DMS153 (cell line): Measurements from ENCODE around the gene CDRT4.

Experiments used
- DNase-seq: peaks from one replicate; lab custom pipeline; 2025; lab: John Stamatoyannopoulos, UW

Gene CDRT4

DNA sequence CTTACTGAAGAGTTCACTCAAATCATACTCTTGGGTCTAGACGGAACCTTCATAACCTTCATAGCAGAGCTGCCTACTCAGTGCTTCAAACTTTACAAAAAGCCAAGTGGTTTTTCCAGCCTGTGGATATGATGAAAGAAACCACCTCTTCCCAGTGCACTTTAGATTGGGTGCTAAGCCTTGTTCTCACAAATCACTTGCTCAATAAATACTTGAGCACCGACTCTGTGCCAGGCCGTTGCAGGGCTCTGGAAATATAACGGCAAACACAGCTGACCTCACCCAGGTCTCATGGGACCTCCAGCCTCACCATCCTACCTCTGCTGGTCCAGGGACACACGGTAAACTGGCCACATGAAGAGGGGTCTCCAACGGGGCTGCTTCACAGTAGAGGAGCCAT is 35.7 kb downstream of the CDRT4 start:
- no peak for DNase-seq

DNA sequence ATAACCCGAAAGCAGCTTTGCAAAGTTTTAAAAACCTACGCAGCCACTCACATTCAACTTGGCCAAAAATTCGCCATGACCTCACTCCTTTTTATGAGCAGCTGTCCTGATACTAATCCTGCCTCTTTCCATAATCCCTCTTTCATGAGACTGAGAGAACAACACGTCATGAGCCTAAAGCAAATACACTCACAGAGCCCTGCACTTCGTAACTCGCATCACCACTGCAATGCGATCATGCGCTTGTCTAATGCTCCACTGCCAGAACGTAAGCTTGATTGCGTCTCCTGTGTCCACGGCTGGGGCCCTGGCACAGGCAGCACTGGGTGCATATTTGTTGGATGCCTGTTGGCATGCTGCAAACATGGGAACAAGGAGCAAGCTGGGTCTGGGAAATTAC is 36.2 kb downstream of the CDRT4 start:
- no peak for DNase-seq

DNA sequence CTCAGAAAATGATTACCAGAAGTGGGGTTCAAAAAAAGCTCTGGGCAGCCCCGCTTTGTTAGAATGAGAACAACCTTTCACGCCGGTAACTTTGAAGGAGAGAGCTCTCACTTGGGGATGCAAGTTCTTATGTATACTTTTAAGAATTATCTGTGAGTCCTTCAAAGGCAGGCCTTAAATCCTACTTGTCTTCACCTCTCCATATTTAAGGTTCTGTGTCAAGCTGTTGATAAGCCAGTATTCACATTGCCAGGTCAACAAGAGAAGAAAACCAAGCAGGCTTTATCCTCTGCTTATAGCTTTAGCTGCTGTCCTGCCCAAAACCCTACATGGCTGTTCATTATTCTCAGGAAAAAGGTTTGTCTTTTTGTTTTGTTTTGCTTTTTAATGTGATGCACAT is 42.9 kb downstream of the CDRT4 start:
- DNase-seq: no peak

DNA sequence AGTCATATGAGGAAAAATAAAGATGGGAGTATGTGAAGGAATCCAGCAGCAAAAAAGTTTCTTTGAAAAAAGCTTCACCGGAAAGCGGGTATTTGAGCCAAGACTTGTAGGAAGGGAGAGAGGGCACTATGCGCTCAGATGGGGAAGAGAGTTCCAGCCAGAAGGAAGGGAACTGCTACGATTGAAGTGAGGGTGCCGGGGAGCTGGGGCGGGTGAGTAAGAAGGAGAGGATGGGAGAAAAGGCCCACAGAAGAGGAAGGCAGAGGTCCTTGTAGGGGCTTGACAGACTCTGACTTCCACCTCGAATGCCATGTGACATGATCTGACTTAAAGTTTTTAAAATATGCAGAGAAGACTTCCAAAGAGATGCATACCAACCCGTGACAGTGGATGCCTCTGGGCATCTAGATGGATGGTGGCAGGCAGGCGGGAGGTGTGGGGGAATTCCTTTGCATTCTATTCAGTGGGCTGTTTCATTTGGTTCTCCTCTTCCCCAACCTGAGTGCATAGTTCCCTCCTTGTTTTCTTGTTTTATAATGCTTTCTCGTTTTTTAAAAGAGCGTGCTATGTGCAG is 44.9 kb downstream of the CDRT4 start:
- DNase-seq: no peak

DNA sequence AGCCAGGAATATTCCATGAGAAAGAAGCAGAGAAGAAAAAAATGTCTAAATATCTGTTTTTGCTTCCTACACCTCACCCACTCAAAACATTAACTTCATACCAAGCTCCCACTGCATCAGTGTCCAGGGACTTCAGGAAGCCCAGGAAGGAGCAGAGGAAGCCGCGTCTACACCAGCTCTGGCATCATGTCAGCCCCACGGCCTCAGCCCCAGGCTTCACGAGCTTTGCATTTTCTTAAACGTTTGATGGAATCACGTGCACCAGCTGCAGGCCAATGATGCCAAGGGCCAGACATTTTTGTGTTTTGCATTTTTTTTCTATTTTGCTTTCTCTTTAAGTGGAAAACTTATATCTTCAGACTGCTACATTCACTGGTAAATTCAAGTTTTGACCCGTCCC is 48.6 kb downstream of the CDRT4 start:
- no peak for DNase-seq

DNA sequence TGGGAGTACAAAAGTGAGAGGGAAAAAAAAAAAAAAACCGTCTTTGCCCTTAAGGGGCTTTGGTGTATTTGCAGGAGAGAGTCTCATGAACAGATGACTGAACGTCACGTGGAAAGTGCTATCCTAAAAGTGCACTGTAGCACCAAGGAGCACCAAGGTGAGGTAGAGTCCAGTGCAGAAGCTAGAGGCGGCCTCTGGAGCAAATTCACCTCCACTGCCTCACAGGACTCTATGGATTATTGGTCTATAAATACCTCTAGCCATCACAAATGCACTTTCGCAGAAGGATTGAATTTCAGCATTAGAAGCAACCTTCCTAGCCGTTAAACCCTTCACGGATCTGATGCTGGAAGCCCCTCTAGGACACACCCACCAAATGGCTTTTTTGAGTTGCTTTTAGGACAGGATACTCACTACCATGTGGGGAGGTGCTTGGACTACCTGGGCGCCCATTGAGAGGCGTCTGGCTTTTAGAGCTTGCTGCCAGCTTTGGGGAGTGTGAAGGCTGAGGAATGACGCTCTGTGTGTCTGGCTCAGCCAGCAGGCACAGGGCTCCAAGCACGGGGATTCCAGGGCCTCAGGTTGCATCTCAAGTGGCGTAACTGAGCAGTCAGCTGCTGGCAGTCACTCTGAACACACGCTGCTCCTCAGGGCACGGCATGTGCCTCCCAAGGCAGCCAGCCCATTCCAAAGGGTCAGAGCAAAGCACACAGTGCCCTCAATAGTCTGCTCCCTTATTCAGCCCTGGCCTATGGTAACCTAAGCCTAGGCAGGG is 52.7 kb downstream of the CDRT4 start:
- DNase-seq: no peak

DNA sequence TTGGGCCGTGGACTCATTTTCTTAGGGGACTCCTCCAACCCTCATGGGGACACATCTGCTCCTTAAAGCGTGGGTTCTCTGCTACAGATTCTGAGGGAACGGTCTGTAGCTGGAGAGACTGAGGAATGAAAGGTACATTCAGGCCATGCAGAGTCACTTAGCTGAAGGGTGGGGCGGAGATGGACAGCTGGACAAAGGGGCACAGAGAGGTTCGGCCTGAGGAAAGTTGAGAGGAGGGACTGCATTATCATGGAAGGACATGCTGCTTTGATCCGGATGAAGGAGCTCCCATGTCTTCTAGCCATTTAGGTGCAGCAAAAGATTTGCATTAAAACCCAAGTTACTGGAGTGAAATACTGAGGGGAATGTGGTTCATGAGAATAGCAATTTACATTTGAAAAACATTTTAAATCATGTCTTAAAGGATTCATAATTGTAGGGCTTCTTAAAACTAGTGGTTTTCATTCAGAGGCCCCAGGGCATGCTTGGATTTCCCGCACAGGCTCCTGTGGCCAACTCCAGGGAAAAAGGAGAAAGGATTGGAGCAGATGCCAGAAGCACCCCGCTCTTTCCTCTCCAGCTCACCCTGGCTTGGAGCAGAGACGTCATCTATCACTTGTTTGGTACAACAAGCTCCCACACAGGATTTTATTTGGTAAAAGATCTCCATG is 54.2 kb downstream of the CDRT4 start:
- no peak for DNase-seq

DNA sequence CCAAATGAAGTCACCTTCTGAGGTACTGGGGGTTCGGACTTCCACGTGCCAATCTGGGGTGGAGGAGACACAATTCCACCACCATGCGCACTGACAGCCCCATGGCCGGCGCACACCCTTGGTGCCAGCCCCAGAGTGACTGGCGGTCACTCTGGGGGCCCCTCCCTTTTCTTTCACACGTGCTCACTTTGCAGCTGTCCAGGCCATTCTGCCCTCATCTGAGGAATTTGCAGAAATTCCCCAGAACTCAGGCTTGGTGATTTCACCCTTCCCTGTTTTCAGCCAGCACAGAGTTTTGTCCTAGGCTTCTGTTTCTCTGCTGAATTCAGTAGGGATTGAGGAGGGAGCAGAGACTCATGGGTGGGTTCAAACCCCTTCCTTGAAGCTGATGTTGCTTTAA is 54.8 kb downstream of the CDRT4 start:
- DNase-seq: no peak

DNA sequence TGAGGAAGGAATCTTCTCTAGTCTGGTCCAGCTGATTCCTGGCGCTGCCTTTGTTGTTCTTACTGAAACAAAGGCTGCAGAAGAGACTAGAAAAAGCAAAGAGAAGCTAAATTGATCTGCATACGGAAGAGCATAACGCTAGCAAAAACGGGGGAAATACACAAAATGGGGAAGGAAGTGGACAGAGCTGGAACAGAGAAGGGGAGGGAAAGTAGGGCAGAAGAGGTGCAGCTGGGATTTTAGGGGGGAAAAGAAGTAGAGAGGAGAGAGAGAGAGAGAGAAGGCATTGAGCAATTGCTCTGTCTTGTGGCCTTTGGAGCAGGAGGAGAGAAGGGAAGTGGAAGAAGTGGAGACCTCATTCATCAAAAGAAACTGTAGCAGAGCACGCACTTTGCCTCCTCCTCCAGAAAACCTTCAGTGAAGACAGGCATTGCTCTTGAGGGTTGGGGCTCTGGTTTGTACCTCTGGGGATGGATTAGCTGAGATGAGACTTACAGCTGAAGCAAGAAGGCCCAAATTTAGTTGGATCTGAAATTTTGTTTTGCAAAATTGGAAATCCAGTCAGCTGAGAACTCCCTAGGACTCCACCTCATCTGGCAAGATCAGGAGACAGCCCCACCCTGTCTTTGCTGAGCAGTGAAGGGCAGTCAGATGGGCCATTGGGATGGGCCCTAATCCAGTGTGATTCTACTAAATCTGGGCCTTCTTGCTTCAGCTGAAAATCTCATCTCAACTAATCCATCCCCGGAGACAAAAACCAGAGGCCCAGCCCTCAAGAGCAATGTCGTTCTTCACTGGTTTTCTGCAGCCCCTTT is 55.8 kb downstream of the CDRT4 start:
- DNase-seq: no peak

DNA sequence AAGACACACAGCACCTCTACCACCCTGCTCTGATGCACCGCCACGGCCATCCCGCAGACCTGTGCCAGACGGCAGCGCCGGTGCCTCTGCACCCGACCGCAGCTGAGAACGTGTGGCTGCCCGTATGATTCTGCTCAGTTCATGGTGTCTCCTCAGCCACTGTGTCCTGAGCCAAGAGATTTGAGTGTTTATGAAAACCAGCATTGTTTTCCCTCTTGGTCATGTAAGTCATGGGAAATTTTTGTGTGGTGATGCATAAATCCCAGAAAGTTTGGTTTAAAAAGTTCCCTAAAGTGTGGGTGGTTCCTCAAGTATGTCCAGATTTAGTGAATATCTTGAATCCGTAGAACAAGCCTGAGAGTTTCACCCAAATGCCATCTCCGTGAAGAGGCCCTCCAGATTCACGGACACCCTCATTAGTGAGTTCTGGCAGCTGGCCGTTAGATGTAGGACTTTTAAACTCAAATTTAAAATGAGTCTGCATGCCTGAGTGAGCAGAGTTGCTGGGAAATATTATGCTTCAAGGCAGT is 57.6 kb downstream of the CDRT4 start:
- DNase-seq: no peak

DNA sequence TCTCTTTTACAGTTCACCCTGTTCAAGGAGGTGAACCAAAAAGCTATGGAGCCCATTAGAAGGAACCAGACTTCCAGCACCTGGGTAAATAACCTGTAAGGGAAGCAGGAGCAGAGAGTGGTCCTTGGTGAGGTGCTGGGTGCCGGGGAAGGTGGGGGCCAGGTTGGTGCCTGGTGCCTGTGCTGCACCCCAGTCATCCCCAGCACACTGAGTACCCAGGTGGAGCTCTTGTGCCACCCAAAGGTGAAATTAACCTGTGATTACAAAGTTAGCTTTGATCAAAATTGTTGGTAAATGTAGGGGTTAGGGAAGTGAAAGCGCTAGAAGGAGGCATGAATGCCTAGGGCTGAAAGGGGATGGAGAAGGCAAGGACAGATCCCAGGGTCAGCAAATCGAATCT is 58.6 kb downstream of the CDRT4 start:
- no peak for DNase-seq

DNA sequence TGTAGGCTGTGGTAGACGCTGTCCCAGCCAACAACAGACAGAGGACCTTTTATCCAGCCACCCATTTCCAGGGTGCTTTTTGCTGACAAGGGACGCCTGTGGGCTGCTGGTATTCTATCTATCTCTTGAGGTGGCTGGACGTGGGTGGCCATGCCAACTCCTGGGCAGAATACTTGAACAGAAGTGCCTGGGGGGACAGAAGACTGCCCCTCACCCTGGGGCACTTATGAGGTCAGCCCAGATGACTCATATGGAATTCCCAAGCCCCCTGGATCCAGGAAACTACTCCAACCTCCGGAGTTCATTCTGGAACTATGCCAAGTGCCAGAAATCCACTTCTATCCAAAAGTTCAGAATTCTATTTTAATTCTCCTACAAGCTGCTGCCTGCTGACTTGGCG is 61.3 kb downstream of the CDRT4 start:
- DNase-seq: no peak

DNA sequence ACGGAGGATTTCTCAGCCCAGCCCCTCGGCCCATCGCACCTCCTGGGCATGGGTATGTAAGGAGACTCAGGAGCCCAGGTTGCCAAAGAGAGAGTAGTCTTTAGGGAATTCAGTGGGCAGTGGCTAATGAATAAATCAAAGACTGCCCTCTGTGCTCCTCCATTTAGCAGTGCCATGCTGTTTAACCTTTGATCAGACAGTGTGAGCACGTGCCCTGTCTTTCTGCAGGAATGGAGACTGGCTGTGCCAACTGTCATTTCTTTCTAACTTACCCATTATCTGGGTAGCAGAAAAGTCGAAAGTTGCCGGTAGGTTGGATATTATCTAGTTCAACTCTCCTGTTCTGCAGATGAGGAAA is 62.4 kb downstream of the CDRT4 start:
- DNase-seq: no peak

DNA sequence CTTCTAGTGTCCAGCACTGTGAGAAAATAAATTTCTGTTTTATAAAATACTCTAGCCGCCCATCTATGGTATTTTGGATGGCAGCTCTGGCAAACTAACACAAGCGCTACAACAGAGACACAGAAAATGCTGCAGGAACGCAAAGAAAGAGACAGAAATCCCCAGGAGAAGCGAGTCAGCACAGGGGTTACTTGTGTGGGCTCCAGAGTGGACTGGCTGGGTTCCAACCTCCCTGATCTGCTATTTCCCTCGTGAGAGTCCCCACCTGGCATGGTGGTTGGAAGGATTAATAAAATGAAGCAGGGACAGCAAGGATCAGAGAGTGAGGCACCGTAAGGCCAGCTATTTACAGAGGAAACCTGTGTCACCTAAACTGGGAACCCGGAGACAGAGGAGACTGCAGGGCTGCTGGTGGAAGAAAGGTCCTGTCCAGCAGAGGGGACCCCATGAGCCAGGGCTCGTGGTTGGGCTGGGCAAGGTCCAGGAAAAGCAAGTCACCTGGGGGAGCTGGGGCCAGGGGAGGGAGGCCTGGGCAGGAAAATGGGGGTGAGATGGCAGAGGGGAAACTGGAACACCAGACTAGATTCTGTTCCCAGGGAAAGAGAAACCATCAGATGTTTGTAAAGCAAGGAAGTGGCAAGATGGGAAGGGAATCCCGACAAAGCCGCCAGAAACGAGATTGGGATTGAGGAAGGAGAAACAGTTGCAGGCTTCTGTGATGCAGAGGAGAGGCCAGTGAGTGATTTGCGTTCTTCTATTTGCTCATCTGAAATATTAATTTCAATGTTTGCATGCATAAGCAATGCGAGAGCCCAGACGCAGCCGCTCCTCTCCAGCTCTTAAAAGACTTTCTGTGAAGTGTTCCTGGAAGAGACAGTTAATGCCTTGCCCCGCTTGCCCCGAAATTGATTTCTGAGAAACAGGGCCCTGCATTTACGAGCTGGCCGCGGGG is 63.0 kb downstream of the CDRT4 start:
- no peak for DNase-seq

DNA sequence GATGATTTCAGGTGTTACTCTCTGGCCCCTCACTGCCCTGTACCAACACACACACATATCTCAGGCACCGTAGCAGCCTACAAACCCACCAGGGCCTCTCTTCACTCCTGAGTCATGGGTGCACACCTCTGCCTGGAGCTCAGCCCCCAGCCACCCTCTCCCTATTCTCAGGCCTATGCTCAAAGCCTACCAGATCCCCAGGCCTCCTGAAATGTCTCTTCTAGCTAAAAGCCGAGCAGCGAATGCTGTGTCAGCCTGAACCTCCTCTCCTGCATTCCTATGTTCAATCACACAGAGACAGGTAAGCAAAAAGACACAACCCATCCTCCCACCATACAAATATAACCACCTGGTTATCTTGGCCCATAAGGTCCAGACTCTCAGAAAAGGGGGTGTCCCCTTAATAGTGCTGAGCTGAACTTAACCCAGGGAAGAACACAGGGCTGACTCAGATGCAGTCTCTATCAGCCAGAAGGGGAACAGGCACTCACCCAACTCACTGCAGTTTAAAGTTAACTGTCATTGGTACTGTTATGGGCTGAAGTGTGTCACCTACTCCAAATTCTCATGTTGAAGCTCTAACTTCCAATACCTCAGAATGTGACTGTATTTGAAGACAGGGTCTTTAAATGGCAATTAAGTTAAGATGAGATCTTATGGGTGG is 64.0 kb downstream of the CDRT4 start:
- DNase-seq: no peak

DNA sequence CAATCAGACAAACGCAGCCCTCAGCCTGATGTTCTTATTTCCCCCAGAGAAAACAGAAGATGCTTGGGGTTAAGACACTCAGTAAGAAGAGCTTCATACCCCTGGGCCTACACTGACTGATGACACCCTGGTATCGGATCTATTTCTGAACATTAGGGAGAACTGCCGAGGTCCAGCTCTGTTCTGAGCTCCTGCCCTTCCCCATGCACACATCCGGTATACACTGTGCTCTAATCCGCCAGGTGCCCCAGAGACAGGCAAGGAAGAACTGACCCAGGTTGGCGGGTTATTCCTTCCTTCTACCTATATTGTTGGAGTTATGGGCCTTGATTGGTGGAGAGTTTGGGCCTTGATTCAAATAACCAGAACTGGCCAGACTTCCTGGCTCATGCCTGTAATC is 68.0 kb downstream of the CDRT4 start:
- DNase-seq: no peak

DNA sequence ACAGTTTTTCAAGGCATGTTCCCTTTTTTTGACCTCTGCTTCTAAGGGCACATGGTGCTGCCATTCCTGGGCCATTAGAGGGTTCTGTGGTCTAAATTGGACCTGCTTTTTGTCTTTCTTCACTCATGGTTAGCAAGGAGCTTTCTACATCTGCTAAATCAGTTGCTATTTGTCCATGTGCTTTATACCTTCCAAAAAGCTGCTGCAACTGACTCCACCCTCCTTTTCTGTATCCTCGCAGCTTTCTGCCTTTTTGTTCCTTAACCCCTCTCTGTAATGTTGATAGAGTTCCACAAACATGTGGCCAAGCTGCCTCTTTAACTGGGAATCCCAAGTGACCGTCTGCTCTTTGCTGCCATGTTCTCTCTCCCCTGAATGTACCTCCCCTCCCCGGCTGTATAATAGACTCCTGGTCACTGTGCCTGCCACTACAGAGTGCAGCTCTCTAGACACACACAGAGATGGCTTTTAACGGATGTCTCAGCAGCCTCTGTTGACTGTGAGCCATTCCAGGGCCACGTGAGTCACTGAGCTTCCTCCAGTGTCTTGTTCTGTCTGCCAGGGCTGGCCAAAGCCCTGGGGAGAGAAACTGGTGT is 68.6 kb downstream of the CDRT4 start:
- DNase-seq: peak; percentile 18

DNA sequence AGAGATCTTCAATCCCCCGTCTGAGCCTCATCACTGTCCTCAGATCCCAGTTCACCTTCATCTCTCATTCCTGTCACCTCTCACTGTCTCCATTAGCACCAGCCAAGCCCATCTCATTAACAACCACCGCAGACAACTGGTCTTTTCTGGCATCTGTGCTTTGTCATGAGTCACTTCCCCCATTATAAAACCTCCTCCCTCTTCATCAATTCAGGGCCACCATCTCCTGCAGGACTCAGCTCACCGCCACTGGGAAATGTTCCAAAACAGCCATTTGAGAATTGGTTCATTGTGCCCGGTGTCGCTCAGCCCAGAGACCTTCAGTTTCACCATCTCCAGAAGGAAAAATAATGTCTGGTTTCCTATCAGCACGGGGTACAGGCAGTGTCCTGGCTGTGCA is 69.1 kb downstream of the CDRT4 start:
- DNase-seq: peak; percentile 49

DNA sequence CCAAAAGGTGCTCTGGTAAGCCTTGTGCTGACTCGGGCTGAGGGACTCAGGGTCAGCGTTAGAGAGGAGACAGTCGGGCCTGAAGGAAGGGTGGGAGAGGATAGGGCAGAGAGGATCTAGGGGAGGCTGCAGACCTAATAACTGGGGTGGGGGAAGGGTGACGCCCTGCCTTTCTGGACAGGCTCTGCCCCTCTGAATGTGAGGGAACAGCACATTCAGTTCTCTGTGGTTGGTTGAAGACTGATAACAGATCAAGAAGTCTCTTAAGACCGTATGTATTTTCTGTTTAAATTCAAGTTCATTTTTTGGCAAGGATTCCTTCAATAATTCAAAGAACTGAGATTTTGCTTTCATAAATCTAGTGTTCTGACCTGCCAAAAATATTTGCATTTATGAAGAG is 69.8 kb downstream of the CDRT4 start:
- no peak for DNase-seq

DNA sequence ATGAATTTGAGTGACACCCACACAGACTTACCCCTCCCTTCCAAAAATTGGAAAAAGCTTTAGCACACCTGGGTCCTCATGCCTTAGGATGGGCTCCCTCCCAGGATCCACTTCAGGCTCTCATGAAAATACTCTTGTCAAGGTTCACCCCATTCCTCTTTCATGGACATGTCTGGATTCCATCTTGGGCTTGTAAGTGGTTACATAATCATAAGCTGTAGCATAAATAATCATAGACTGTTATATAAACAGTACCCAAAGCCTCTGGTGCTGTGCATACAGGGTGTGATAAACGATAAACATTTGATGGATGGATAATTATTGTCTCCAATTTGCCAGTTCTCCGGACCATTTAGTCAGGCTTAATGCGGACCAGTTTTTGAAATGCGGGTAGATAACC is 72.3 kb downstream of the CDRT4 start:
- DNase-seq: no peak
